ENCODE results near the gene MRPL44.

MRPL44 gene

DNA sequence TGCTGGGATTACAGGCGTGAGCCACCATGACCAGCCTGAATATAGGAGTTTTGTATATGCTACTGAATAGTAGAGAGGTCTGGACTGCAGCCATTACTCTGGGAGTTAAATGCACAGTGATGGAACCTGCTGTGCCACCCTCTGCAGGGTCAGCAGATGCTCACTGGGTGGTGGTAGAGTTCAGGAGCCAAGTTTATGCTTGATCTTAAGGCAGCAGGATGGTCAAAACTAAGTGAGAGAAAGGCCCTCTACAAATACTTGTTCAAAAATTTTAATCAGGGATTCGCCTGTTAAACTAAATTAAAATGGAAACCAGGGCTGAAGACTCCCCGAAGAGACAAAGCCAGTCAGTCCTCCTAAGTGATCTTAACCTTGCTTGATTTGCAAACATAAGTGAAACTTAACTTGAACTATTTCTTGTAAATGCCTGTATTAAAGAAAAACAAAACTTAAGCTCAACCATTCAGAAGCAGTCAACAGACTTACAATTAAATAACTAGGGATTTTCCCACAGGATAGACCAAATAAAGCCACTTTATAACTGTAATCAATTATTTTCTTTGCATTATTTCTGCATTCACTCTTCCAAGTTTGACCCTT, 7.9 kb upstream of the MRPL44 start:
- TF ChIP-seq TAF1 (IDR thresholded peaks at IDR 0.05; ENCODE audit: borderline replicate concordance, insufficient read depth, low read length) (no peak), SIN3A (IDR thresholded peaks at IDR 0.05; ENCODE audit: borderline replicate concordance, insufficient read depth, low read length) (no peak), POLR2AphosphoS5 (IDR thresholded peaks at IDR 0.05; ENCODE audit: low read depth, low read length) (no peak), FOXP2 (optimal IDR thresholded peaks at IDR 0.05; ENCODE audit: borderline replicate concordance, extremely low read depth, extremely low read length, insufficient read depth) (no peak)
- TF ChIP-seq, protein P1, sequence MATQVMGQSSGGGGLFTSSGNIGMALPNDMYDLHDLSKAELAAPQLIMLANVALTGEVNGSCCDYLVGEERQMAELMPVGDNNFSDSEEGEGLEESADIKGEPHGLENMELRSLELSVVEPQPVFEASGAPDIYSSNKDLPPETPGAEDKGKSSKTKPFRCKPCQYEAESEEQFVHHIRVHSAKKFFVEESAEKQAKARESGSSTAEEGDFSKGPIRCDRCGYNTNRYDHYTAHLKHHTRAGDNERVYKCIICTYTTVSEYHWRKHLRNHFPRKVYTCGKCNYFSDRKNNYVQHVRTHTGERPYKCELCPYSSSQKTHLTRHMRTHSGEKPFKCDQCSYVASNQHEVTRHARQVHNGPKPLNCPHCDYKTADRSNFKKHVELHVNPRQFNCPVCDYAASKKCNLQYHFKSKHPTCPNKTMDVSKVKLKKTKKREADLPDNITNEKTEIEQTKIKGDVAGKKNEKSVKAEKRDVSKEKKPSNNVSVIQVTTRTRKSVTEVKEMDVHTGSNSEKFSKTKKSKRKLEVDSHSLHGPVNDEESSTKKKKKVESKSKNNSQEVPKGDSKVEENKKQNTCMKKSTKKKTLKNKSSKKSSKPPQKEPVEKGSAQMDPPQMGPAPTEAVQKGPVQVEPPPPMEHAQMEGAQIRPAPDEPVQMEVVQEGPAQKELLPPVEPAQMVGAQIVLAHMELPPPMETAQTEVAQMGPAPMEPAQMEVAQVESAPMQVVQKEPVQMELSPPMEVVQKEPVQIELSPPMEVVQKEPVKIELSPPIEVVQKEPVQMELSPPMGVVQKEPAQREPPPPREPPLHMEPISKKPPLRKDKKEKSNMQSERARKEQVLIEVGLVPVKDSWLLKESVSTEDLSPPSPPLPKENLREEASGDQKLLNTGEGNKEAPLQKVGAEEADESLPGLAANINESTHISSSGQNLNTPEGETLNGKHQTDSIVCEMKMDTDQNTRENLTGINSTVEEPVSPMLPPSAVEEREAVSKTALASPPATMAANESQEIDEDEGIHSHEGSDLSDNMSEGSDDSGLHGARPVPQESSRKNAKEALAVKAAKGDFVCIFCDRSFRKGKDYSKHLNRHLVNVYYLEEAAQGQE (IDR thresholded peaks at IDR 0.05; ENCODE audit: insufficient read depth in 1 of 2, low read depth in 2 of 2, low read length in 2 of 2) = no peak

DNA sequence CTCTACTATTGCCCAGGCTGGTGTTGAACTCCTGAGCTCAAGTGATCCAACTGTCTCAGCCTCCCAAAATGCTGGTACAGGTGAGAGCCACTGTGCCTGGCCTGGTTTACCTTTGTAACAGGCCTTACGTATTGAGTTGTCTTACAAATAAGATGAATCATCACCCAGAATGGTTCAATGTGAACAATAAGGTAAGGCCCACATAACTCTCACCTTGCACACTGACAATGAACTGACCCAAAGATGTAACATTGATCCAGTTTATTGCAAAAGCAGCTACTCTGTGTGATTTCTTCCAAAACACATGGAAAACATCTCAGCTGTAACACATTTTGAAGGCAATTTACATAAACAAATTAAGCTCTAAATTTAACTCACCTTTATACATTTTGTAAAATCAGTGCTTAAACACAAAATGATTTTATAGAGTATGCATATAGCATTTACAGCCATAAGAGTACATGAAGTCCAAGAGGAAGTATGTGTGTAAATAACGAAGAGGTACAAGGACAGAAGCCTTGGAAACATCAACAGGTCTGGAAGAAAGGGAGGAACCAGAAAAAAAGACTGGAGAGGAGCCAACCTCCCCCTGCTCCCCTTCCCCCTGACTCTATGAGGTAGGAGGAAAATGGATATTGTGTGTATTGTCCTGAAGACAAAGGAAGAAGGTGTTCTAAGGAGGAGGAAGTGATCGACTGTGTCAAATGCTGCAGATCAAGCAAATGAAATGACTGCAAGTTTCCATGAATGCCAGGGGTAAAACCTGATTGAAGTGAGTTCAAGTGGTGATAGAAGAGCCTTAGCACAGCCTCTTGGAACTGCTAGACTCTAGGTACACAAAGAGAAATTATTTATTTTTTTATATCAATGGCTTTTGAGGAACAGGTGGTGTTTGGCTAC, 6.6 kb upstream of the MRPL44 start:
- no peak for TF ChIP-seq POLR2AphosphoS5 (IDR thresholded peaks at IDR 0.05; ENCODE audit: low read depth, low read length)
- no peak for TF ChIP-seq TAF1 (IDR thresholded peaks at IDR 0.05; ENCODE audit: borderline replicate concordance, insufficient read depth, low read length)
- TF ChIP-seq SIN3A (IDR thresholded peaks at IDR 0.05; ENCODE audit: borderline replicate concordance, insufficient read depth, low read length) = no peak
- TF ChIP-seq, protein P1 (IDR thresholded peaks at IDR 0.05; ENCODE audit: insufficient read depth in 1 of 2, low read depth in 2 of 2, low read length in 2 of 2) = no peak
- TF ChIP-seq FOXP2 (optimal IDR thresholded peaks at IDR 0.05; ENCODE audit: borderline replicate concordance, extremely low read depth, extremely low read length, insufficient read depth) = no peak

DNA sequence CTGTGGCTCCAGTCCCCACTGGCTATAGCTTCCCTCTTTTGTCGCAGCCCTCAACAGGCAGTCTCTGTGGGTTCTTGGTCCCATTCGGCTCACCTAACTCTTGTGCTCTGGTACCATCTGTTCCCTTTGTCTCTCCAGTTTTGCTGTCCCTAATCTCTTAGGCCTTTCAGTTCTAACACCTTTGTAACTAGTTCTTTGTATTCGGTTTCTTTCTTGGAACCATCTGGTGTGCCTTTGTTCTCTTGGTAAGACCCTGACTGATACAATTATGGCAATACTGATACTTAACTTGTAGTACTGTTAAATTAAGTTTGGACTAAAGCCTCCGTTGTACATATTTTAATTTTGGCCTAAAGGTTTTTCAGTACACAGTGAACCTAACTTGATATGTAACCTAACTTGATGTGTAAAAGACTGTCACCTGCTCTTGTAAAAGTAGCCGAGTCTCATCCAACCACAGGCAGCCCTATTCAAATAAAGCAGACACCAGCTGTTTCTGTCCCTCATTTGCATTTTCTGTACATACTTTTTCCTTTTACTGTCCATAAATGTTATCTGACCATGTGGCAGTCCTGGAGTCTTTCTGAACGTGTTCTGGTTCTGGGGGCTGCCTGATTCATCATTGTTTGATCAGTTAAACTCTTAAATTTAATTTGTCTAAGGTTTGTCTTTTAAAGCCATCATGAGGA, 4.8 kb upstream of the MRPL44 start:
- TF ChIP-seq POLR2AphosphoS5 (IDR thresholded peaks at IDR 0.05; ENCODE audit: low read depth, low read length) = no peak

DNA sequence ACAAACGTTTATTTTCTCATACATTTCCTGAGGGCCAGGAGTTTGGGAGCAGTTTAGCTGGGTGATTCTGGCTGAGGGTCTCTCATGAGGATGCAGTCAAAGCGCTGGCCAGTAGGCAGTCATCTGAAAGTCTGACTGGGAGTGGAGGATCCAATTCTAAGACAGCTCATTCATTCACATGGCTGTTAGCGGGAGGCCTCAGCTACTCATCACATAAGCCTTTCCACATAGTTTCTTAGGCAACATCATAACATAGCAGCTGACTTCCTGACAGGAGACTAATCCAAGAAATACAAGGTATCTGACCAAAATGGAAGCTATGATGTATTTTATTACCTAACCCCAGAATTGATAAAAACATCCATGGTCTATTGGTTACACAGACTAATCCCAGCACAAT, 2.9 kb upstream of the MRPL44 start:
- TF ChIP-seq, protein P1 (IDR thresholded peaks at IDR 0.05; ENCODE audit: insufficient read depth in 1 of 2, low read depth in 2 of 2, low read length in 2 of 2) = no peak
- TF ChIP-seq FOXP2 (optimal IDR thresholded peaks at IDR 0.05; ENCODE audit: borderline replicate concordance, extremely low read depth, extremely low read length, insufficient read depth) = no peak
- TF ChIP-seq TAF1 (IDR thresholded peaks at IDR 0.05; ENCODE audit: borderline replicate concordance, insufficient read depth, low read length) = no peak

DNA sequence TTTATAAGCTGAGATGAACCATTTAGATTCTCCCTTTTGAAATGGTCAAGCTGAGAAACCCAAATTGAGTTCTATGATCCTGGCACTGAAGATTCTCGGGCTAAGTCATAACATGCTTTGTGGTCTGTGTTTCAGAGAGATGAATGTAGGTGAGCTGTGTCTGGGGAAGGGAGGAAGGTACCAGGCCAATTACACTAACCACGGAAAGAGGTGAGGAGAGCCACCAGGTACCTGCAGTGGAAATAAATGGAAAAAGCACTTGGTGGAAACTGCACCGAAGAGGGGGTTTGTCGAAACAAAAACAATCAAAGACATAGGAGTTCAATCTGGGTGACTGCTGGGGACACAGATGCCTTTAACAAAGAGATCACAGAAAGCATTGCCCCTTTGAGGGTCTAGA, 963 bp upstream of the MRPL44 start:
- TF ChIP-seq POLR2AphosphoS5 (IDR thresholded peaks at IDR 0.05; ENCODE audit: low read depth, low read length) (no peak), TAF1 (IDR thresholded peaks at IDR 0.05; ENCODE audit: borderline replicate concordance, insufficient read depth, low read length) (no peak), FOXP2 (optimal IDR thresholded peaks at IDR 0.05; ENCODE audit: borderline replicate concordance, extremely low read depth, extremely low read length, insufficient read depth) (no peak), SIN3A (IDR thresholded peaks at IDR 0.05; ENCODE audit: borderline replicate concordance, insufficient read depth, low read length) (no peak)
- TF ChIP-seq, protein P1 (IDR thresholded peaks at IDR 0.05; ENCODE audit: insufficient read depth in 1 of 2, low read depth in 2 of 2, low read length in 2 of 2) = no peak
